H4 (cell line): Measurements from ENCODE around the gene PAEP. TPM values are rescaled to one million over a fixed set of nuclear protein-coding genes. Genes with fewer than 3 reads are reported as not detected.

Source experiments
- DNase-seq: peaks from one replicate; pipeline ENCODE4 v3.0.0-alpha.2; 2015; ENCODE audit warnings: low spot score
- total RNA-seq: library from RNA; depleted of rRNA; stranded (reverse); fragments of >200 nt; shearing (Covaris generic); gene quantifications from 2 replicates; pipeline ENCODE4 v1.2.3, GENCODE V29; 2014; rRNA removed

PAEP gene
- total RNA-seq, 1 experiment from 2014 or later = 2.6 TPM

DNA sequence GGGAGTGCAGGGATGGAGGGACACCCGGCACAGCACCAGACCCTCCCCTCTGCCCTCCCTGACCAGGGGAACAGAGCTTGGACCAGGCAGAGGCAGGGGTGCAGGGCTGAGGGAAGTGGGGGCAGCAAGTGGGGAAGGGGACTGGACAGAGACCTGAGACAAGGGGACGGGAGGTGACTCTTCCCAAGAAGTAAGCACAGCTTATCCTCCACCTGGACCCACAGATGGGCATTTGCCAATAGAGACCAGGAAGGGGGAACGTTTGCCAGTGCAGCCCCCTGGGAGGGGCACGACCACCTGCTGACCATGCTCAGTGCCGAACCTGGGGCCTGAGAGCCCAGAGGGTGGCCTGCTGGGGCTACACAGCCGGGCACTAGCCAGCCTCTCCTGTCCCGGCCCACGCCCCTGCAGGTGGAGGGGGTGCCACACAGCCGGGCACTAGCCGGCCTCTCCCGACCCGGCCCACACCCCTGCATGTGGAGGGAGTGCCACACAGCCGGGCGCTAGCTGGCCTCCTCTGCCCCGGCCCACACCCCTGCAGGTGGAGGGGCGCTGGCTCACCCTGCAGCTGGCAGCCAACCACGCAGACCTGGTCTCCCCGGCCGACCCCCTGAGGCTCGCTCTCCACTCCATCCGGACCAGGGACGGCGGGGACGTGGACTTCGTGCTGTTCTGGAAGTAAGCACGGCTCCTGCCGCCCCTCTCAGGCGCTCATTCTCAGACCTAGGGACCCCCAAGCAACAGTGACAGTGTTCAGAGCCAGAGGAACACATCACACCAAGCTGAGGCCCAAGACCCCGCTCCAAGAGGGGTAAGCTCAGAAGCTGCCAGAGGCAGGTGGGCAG lies 53.5 kb downstream of the PAEP start:
- no peak for DNase-seq

- no peak for DNase-seq
Observed at GRCh38 chr9:135615666-135616618, 54.4 kb downstream of the PAEP start.

Other genes starting within 250 kb of the PAEP start
- gene PPP1R26, start 82.0 kb upstream of the PAEP start, total RNA-seq = 9.2 and 10.3 TPM in 2 replicates
- gene MRPS2, start 61.1 kb upstream of the PAEP start, total RNA-seq = 30.3 and 34.6 TPM in 2 replicates
- not detected in 2 replicates for gene LCN1, start 40.3 kb upstream of the PAEP start, total RNA-seq
- gene OBP2A, start 15.6 kb upstream of the PAEP start, total RNA-seq = not detected in 2 replicates
- gene GLT6D1, start 77.8 kb downstream of the PAEP start, total RNA-seq = not detected in 2 replicates
- gene LCN9, start 101.6 kb downstream of the PAEP start, total RNA-seq = not detected in 2 replicates
- gene SOHLH1, start 137.7 kb downstream of the PAEP start, total RNA-seq = not detected in 2 replicates
- gene KCNT1, start 140.4 kb downstream of the PAEP start, total RNA-seq = not detected in 2 replicates